Measurements from ENCODE around the gene EEF1AKMT3.
A peak's percentile ranks its signal among the peaks of the same experiment; 100 is the strongest.
"Not testable (repeated sequence)": the region's sequence is repeated elsewhere in the genome, so short reads cannot be mapped to it uniquely, and the experiment has no call there.

Gene EEF1AKMT3

DNA sequence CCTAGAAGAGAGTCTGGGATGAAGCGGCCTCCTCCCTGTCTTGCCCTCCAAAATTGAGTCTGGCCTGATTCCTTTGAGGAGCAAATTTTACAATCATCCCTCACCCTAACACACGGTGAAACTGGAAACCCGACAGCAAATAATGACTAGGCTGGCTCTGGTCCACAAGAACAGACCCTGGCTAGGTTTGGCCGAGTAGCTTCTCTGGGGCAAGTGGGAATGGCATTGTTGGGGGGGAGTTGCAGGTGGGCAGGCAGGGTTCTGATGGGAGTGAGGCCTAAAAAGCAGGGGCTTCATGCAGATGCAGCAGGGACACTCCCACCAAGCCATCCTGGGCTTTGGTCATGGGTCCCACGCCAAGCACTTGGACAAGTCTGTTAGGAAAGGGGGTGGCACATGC, 48.6 kb downstream of the EEF1AKMT3 start:
- not testable (repeated sequence) for DNase-seq (ENCODE audit: low spot score); H3K4me1 ChIP-seq (ENCODE audit: control insufficient read depth in 2 of 2, insufficient read depth in 1 of 2, low read depth in 1 of 2, low read length in 2 of 2); H4K8ac ChIP-seq (ENCODE audit: low read depth, low read length); H2AK5ac ChIP-seq (ENCODE audit: low read depth, low read length); H3K9me3 ChIP-seq (replicated peaks in 1 of 2; ENCODE audit: control insufficient read depth in 2 of 2, insufficient read depth in 1 of 2, low read depth in 1 of 2, low read length in 2 of 2); H3K79me1 ChIP-seq (ENCODE audit: low read depth, low read length); H2BK120ac ChIP-seq (ENCODE audit: low read depth, low read length); H2BK15ac ChIP-seq (ENCODE audit: low read length); H2AFZ ChIP-seq (ENCODE audit: low read length); H4K91ac ChIP-seq (ENCODE audit: low read depth, low read length, poor library complexity); H3K27me3 ChIP-seq (ENCODE audit: control insufficient read depth in 3 of 3, insufficient read depth in 3 of 3, low read depth in 1 of 3, low read length in 3 of 3); H3K27ac ChIP-seq (replicated peaks; ENCODE audit: low read length); H3K4me2 ChIP-seq (ENCODE audit: insufficient read depth, low read length, poor library complexity, severe bottlenecking); H3K9ac ChIP-seq (ENCODE audit: low read depth, low read length, poor library complexity); H2BK12ac ChIP-seq (ENCODE audit: low read length); H3K4me3 ChIP-seq (ENCODE audit: low read length in 2 of 2); H3K23ac ChIP-seq (ENCODE audit: low read depth, low read length, poor library complexity); H3K4ac ChIP-seq (ENCODE audit: low read length); H3K14ac ChIP-seq (ENCODE audit: low read length); H2BK5ac ChIP-seq (ENCODE audit: low read length); H3K18ac ChIP-seq (ENCODE audit: low read length)
- H3K36me3 ChIP-seq (replicated peaks in 1 of 2; ENCODE audit: control insufficient read depth in 2 of 2, insufficient read depth in 2 of 2, low read length in 2 of 2): peaks cover 38 to 85% of the 10 kb centered on the region in 2 donors
- no CpG with 5 or more reads among the region's 5 CpGs for WGBS, 2 donors (ENCODE audit: extremely low coverage in 2 of 2, insufficient read length in 2 of 2, insufficient replicate concordance in 1 of 2)

DNA sequence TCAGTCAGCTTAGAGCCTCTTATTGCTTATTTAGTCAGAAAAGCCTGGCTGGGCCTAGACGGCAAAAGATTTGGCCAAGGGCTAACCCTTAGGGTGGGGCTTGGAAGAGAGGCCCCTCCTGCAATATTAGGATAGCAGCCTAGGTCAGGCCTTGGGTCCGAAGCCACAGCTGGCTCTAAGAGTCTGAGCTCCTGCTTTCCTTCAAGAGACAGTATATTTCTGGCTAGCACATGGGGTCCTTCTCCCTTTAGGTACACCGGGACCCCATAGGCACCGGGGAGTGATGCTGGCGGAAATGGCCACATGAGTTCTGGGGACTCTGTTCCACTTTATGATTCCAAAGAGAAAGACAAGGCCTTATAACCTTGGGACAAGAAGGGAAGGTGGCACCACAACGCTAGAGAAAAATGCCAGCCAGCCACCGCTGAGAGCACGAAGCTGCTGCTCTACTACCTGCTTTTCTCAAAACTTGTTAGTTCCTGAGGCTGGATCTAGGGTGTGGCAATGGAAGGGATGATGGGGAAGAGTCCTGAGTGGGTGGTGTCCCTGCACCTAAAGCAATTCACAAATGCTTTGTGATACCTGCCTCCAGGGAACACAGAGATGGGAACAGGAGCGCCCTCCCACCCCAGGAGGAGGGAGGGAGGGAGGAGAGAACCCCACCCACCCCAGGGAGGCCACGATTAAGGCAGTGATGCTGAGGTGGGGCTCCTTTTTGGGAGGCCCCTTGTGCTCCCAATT, 49.2 kb downstream of the EEF1AKMT3 start:
- Histone ChIP-seq H2BK12ac (ENCODE audit: low read length) (no peak overlapping the region), H2AFZ (ENCODE audit: low read length) (no peak overlapping the region), H3K23ac (ENCODE audit: low read depth, low read length, poor library complexity) (no peak overlapping the region), H3K4me3 (ENCODE audit: low read length in 2 of 2) (no peak overlapping the region), H2AK5ac (ENCODE audit: low read depth, low read length) (no peak overlapping the region), H3K18ac (ENCODE audit: low read length) (no peak overlapping the region), H3K9ac (ENCODE audit: low read depth, low read length, poor library complexity) (no peak overlapping the region), H4K8ac (ENCODE audit: low read depth, low read length) (no peak overlapping the region), H3K27me3 (ENCODE audit: control insufficient read depth in 3 of 3, insufficient read depth in 3 of 3, low read depth in 1 of 3, low read length in 3 of 3) (no peaks in the 10 kb centered on the region), H2BK120ac (ENCODE audit: low read depth, low read length) (no peak overlapping the region), H3K27ac (replicated peaks; ENCODE audit: low read length) (no peak overlapping the region), H3K14ac (ENCODE audit: low read length) (no peak overlapping the region), H4K91ac (ENCODE audit: low read depth, low read length, poor library complexity) (no peak overlapping the region), H3K79me1 (ENCODE audit: low read depth, low read length) (no peaks in the 10 kb centered on the region), H3K36me3 (replicated peaks in 1 of 2; ENCODE audit: control insufficient read depth in 2 of 2, insufficient read depth in 2 of 2, low read length in 2 of 2) (peaks cover 44 to 88% of the 10 kb centered on the region in 2 donors), H3K9me3 (replicated peaks in 1 of 2; ENCODE audit: control insufficient read depth in 2 of 2, insufficient read depth in 1 of 2, low read depth in 1 of 2, low read length in 2 of 2) (no peaks in the 10 kb centered on the region), H3K4ac (ENCODE audit: low read length) (no peak overlapping the region), H3K4me1 (ENCODE audit: control insufficient read depth in 2 of 2, insufficient read depth in 1 of 2, low read depth in 1 of 2, low read length in 2 of 2) (no peaks in the 10 kb centered on the region), H2BK15ac (ENCODE audit: low read length) (no peak overlapping the region), H2BK5ac (ENCODE audit: low read length) (no peak overlapping the region), H3K4me2 (ENCODE audit: insufficient read depth, low read length, poor library complexity, severe bottlenecking) (no peak overlapping the region)
- no CpG with 5 or more reads among the region's 10 CpGs for WGBS, 2 donors (ENCODE audit: extremely low coverage in 2 of 2, insufficient read length in 2 of 2, insufficient replicate concordance in 1 of 2)
- DNase-seq (ENCODE audit: low spot score): no peak

DNA sequence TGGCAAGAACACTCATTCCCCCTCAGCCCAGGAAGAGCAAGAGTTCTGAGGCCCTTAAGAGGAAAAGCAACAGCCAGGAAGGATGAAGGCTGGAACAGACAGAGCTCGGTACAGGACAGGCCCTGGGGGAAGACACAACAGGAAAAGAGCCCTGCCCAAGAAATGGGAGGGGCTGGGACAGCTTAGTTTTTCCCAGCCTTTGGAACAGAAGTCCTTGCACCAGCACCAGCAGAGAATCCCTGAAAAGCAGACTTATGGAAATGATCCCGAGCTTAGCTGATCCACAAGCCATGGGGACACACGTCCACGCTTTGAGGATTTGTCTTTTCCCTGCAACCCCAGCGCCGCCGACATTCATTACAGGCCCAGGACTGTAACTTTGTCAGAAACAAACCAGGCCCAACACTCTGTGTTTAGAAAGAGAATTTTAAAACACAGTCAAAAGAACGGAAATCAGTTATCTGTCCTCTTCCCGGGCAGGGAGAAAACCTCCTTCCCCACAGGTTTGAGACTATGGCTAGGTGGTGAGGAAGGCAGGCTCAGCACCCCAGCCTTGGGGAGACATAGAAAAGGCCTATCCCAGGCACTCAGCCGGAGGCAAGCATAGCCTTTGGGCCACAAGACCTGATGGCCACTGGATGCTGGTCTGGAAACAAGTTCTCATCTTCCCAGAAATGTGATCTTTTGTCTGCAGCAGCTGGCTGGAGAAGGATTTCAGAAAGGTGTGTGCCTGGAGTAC, 50.1 kb downstream of the EEF1AKMT3 start:
- no peaks in the 10 kb centered on the region for H3K27me3 ChIP-seq (ENCODE audit: control insufficient read depth in 3 of 3, insufficient read depth in 3 of 3, low read depth in 1 of 3, low read length in 3 of 3)
- no peak overlapping the region for H2AFZ ChIP-seq (ENCODE audit: low read length)
- H3K4me1 ChIP-seq (ENCODE audit: control insufficient read depth in 2 of 2, insufficient read depth in 1 of 2, low read depth in 1 of 2, low read length in 2 of 2): no peaks in the 10 kb centered on the region
- H3K9ac ChIP-seq (ENCODE audit: low read depth, low read length, poor library complexity): no peak overlapping the region
- no peak overlapping the region for H4K8ac ChIP-seq (ENCODE audit: low read depth, low read length)
- no peak overlapping the region for H3K4me2 ChIP-seq (ENCODE audit: insufficient read depth, low read length, poor library complexity, severe bottlenecking)
- no peak overlapping the region for H2AK5ac ChIP-seq (ENCODE audit: low read depth, low read length)
- peaks cover 53 to 96% of the 10 kb centered on the region in 2 donors for H3K36me3 ChIP-seq (replicated peaks in 1 of 2; ENCODE audit: control insufficient read depth in 2 of 2, insufficient read depth in 2 of 2, low read length in 2 of 2)
- no peak overlapping the region for H2BK12ac ChIP-seq (ENCODE audit: low read length)
- H4K91ac ChIP-seq (ENCODE audit: low read depth, low read length, poor library complexity): no peak overlapping the region
- DNase-seq (ENCODE audit: low spot score): no peak
- no peak overlapping the region for H3K27ac ChIP-seq (replicated peaks; ENCODE audit: low read length)
- H3K79me1 ChIP-seq (ENCODE audit: low read depth, low read length): no peaks in the 10 kb centered on the region
- H3K14ac ChIP-seq (ENCODE audit: low read length): no peak overlapping the region
- H3K4me3 ChIP-seq (ENCODE audit: low read length in 2 of 2): no peak overlapping the region
- H3K23ac ChIP-seq (ENCODE audit: low read depth, low read length, poor library complexity): no peak overlapping the region
- no peak overlapping the region for H2BK5ac ChIP-seq (ENCODE audit: low read length)
- no CpG with 5 or more reads among the region's 10 CpGs for WGBS, 2 donors (ENCODE audit: extremely low coverage in 2 of 2, insufficient read length in 2 of 2, insufficient replicate concordance in 1 of 2)
- no peaks in the 10 kb centered on the region for H3K9me3 ChIP-seq (replicated peaks in 1 of 2; ENCODE audit: control insufficient read depth in 2 of 2, insufficient read depth in 1 of 2, low read depth in 1 of 2, low read length in 2 of 2)
- no peak overlapping the region for H2BK15ac ChIP-seq (ENCODE audit: low read length)
- H2BK120ac ChIP-seq (ENCODE audit: low read depth, low read length): no peak overlapping the region
- no peak overlapping the region for H3K4ac ChIP-seq (ENCODE audit: low read length)
- no peak overlapping the region for H3K18ac ChIP-seq (ENCODE audit: low read length)

DNA sequence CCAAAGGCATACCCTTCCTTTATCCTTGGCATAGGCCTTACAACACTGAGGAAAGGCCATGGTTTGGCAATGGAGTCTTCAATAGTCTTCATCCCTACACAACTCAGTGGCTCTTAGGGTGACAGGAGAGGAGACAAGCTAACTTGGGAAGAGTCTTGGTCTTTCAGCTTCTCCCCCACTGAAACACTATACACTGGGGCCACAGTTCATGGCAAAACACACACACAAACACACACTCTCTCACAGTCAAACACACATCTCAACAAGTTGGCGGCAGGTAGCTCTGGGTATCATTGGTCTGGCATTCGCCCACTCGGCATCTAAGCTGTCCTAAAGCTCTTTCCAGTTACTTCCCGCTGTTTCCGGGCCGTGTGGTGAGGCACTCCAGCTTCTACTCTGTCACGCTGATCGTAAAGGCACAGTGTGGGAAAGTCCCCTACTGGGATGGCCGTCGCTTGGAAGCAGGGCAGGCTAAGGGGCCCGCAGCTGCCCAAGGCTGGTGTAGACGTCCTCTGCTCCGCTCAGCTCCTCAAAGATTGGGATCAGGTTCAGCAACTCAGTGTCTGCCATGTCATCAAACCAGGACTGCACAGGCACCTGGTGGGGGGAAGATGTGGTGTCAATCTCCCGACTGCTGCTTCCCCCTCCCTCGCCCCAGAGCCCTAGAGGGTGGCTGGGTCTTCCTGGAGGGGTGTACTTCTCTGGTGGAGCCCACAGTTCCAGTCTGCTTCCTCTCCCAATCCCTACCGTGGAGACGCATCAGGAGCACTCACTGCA, 50.9 kb downstream of the EEF1AKMT3 start:
- no peak overlapping the region for H2AK5ac ChIP-seq (ENCODE audit: low read depth, low read length)
- DNase-seq (ENCODE audit: low spot score): no peak
- no peak overlapping the region for H3K4ac ChIP-seq (ENCODE audit: low read length)
- WGBS, 2 donors (ENCODE audit: extremely low coverage in 2 of 2, insufficient read length in 2 of 2, insufficient replicate concordance in 1 of 2): no CpG with 5 or more reads among the region's 17 CpGs
- H3K36me3 ChIP-seq (replicated peaks in 1 of 2; ENCODE audit: control insufficient read depth in 2 of 2, insufficient read depth in 2 of 2, low read length in 2 of 2): peaks cover 56 to 99% of the 10 kb centered on the region in 2 donors
- no peak overlapping the region for H4K8ac ChIP-seq (ENCODE audit: low read depth, low read length)
- no peaks in the 10 kb centered on the region for H3K9me3 ChIP-seq (replicated peaks in 1 of 2; ENCODE audit: control insufficient read depth in 2 of 2, insufficient read depth in 1 of 2, low read depth in 1 of 2, low read length in 2 of 2)
- no peak overlapping the region for H2BK5ac ChIP-seq (ENCODE audit: low read length)
- H3K4me2 ChIP-seq (ENCODE audit: insufficient read depth, low read length, poor library complexity, severe bottlenecking): no peak overlapping the region
- no peaks in the 10 kb centered on the region for H3K27me3 ChIP-seq (ENCODE audit: control insufficient read depth in 3 of 3, insufficient read depth in 3 of 3, low read depth in 1 of 3, low read length in 3 of 3)
- no peak overlapping the region for H3K14ac ChIP-seq (ENCODE audit: low read length)
- no peak overlapping the region for H3K18ac ChIP-seq (ENCODE audit: low read length)
- H2BK12ac ChIP-seq (ENCODE audit: low read length): no peak overlapping the region
- no peak overlapping the region for H3K27ac ChIP-seq (replicated peaks; ENCODE audit: low read length)
- no peak overlapping the region for H2AFZ ChIP-seq (ENCODE audit: low read length)
- H4K91ac ChIP-seq (ENCODE audit: low read depth, low read length, poor library complexity): no peak overlapping the region
- H2BK15ac ChIP-seq (ENCODE audit: low read length): no peak overlapping the region
- peak overlapping the region in 1 of 2 donors; percentile 7 for H3K4me3 ChIP-seq (ENCODE audit: low read length in 2 of 2)
- no peak overlapping the region for H2BK120ac ChIP-seq (ENCODE audit: low read depth, low read length)
- H3K4me1 ChIP-seq (ENCODE audit: control insufficient read depth in 2 of 2, insufficient read depth in 1 of 2, low read depth in 1 of 2, low read length in 2 of 2): no peaks in the 10 kb centered on the region
- peak overlapping the region; percentile 38 for H3K9ac ChIP-seq (ENCODE audit: low read depth, low read length, poor library complexity)
- peak overlapping the region; percentile 27 for H3K23ac ChIP-seq (ENCODE audit: low read depth, low read length, poor library complexity)
- H3K79me1 ChIP-seq (ENCODE audit: low read depth, low read length): no peaks in the 10 kb centered on the region
